LHCN-M2 (cell line): Measurements from ENCODE around the gene CWC22. TPM values are rescaled to one million over a fixed set of nuclear protein-coding genes. Genes with fewer than 3 reads are reported as not detected.
"Not testable (repeated sequence)": the region's sequence is repeated elsewhere in the genome, so short reads cannot be mapped to it uniquely, and the experiment has no call there.

Experiments
- DNase-seq: peaks from one replicate; pipeline ENCODE4 v3.0.0-alpha.2; 2012; ENCODE audit warnings: low read depth
- total RNA-seq: library from RNA; depleted of rRNA; stranded (reverse); fragments of >200 nt; gene quantifications from 2 replicates; pipeline ENCODE4 v1.2.3, GENCODE V29; 2014

The CWC22 gene
- total RNA-seq, 1 experiment from 2014 or later: 16.8 TPM

- DNase-seq: no peak
These were observed 54.4 kb downstream of the CWC22 start for GRCh38 chr2:179952658-179953057.

GRCh38 chr2:179951680-179952079 lies 55.4 kb downstream of the CWC22 start:
- no peak for DNase-seq

DNA sequence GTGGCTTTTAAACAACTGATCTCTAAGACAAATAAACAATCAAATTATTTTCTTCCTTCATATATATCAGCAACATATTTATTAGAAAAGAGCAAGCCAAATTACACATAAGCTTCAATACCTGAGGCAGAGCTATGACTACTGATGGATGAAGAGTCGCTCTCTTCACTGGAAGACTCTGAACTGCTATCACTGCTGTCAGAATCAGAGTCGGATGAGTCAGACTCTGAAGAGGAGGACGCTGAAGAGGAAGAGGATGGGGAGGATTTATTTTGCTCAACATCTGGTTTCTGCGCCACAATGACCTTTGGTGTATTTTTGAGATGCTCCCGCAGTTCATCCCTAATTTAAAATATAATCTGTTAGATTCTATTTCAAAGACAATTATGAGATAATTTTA lies 56.7 kb downstream of the CWC22 start:
- DNase-seq: no peak

- DNase-seq: no peak
These were observed 57.7 kb downstream of the CWC22 start for GRCh38 chr2:179949438-179949837.

- no peak for DNase-seq
These were observed 59.0 kb downstream of the CWC22 start for GRCh38 chr2:179948058-179948457.

DNA sequence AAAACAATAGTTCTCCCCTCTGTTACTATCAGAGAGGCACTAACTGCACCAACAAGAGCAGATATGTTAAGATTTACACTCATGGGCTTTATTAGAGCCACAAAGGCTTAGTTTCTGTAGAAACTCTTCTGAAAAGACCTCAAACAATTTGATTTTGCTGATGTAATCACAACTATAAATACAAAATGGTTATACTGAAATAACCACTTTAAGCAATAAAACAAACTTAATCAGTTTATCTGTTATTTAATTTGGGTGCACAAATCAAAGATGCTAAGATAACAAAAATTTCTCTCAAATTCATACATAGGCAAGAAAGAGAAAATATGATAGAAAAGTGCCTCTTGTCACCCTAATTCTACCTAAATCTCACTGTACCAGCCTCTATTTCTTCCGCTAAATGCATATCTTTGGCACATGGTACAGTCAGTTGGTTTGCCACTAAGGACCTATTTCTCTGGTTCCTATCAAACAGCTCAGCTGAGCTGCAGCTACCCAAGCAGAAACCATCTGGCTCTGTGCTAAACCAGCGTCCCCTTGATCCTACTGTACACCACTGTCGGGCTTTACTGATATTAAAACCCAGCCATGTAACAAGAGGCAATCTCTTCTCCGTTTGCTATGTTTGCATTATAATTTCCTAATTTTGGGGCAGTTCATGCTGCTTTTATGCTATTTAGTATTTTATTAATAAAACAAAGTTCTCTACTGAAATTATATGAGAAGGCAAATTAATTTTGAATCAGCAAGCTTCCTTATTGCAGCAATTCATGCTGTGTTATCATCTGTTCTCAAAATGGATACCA lies 60.1 kb downstream of the CWC22 start:
- DNase-seq: no peak

DNA sequence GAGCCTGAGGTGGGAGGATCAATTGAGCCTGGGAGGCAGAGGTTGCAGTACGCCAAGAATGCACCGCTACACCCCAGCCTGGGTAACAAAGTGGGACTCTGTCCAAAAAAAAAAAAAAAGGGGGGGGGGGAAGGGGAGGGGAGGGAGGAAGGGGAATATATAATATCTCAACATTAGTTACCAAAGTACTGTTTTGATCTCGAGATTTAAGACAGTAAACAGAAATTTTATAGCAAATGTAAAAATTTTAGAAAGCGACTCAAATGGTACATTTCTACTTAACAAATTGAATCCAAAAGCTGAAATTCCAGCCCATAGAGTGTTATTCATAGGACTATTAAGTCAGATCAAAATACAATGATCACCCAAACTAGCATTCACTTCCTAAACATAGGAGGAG lies 60.8 kb downstream of the CWC22 start:
- no peak for DNase-seq

- DNase-seq: no peak
These were observed 67.8 kb downstream of the CWC22 start for GRCh38 chr2:179939259-179939658.

GRCh38 chr2:179938026-179938425 lies 69.1 kb downstream of the CWC22 start:
- peak; percentile 53 for DNase-seq

DNA sequence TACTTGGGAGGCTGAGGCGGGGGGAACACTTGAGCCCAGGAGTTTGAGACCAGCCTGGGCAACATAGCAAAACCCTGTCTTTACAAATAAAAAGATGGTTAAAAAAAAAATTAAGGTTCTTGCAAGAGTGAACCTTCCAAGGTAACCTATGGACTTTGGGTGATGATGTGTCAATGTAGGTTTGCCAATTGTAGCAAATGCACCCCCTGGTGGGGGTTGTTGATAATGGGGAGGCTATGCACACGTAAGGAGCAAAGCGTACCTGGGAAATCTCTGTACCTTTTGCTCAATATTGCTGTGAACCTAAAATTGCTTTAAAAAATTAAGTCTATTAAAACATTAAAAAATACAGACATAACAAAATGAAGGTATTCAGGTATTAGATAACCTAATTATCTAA lies 70.4 kb downstream of the CWC22 start:
- DNase-seq: no peak

DNA sequence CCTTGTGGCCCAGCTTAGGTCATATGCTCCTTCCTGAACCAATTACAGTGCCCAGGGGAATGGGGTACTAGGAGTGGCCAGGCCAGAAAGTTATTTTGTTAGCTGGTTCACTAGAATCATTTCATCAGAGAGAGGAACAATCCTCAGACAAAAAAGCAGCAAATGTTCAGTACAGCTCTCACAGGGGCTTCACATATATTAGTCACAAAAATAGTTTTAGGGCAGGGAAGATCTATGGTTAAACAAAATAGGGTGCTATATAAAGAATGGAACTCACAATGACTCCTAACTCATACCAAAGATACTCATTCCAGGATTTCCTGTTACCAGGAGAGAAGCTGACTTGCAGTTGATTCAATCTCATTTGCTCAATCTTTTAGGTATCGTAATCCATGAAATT lies 71.0 kb downstream of the CWC22 start:
- no peak for DNase-seq

DNA sequence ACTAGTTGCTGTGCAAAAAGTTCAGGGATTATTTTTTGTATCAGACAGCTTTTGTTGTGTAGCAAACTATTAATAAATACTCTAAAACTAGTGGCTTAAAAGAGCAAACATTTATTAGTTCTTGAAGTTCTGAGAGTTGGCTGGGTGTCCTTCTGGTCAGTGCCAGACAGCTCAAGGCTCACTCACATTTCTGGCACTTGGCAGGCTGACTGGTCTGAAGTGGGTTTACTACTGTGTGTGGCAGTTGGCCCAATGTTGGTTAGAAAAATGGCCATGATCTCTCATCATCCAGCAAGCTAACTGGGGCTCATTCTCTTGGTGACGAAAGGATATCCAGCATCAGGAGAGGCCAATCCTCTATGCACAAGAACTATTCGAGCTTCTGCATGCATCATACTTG lies 74.3 kb downstream of the CWC22 start:
- DNase-seq: no peak

DNA sequence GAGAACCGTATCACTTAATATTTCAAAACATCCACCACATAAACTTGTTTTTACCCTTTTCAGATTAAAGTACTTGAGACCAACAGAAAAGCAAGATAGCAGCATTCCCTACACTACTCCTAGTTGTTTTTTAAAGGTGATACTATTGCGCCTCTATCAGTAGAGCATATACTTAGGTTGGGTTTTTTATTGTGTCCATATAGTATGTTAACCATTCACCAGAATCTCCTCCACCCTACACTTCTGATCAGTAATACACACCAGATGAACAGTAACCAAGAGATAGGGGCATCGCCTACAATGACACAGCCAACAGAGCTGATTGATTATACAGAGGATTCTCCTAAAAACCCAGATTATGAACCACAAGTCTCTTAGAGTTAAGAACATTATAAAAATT lies 75.6 kb downstream of the CWC22 start:
- DNase-seq: no peak

DNA sequence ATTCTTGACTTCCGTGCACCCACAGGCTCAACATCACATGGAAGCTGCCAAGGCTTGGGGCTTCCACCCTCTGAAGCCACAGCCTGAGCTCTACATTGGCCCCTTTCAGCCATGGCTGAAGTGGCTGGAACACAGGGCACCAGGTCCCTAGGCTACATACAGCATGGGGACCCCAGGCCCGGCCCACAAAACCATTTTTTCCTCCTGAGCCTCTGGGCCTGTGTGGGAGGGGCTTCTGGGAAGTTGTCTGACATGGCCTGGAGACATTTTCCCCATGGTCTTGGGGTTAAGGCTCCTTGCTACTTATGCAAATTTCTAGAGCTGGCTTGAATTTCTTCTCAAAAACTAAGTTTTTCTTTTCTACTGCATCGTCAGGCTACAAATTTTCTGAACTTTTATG lies 77.1 kb downstream of the CWC22 start:
- DNase-seq: not testable (repeated sequence)

DNA sequence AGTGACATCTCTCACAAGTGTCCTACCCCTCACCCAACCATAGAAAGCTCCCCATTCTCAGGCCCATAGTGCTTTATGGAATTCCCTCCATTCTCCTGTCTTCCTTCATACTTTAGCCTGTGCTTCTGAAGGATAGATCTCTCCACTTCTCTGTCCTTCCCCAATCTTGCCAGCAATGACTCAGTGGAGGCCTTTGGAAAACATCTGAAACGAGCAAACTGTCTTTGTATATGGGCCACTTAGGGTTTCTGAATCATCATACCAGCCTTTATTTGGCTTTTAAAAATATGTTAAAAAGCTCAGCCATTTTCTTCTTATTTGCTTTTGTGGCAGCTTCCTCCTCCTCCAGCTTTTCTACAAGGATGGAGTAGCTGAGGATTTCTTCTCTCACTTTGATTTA lies 80.1 kb downstream of the CWC22 start:
- no peak for DNase-seq

DNA sequence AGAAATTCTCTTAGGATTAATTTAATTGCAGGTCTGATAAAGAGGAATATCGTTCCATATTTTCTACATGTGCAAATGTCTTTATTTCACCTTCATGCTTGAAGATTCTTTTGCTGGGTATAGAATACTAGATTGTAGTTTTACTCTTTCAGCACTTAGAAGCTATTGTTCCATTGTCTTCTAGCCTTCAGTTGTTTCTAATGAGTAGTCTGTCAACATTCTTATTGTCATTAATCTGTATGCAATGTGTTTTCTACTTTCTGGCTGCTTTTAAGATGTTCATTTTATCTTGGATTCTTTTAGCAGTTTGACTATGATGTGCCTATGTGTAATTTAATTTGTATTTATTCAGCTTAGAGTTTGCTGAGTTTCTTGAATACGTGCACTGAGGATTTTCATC lies 81.4 kb downstream of the CWC22 start:
- DNase-seq: no peak

- DNase-seq: peak; percentile 26
These were observed 89.8 kb downstream of the CWC22 start for GRCh38 chr2:179917272-179917671.

DNA sequence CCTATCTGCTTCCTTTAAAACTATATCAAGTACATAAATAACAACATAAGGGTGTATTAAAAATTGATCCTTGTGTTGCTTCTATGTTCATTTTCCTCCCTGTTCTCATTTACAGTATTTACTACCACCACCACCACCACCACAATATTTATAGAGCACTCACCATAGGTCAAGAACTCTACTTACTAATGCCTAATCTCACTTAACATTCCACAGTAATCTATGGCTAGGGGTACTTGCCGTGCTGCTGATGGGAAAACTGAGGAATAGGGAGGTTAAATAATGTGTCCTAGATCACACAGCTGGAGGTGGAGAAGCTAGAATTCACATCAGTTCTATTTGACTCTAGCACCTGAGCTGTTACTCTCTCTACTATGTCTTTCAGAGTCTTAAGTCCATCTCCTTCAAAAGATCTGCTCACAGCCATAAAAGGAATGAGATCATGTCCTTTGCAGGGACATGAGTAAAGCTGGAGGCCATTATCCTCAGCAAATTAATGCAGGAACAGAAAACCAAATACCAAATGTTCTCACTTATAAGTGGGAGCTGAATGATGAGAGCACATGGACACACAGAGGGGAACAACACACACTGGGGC lies 91.6 kb downstream of the CWC22 start:
- DNase-seq: no peak

- no peak for DNase-seq
These were observed 93.3 kb downstream of the CWC22 start for GRCh38 chr2:179913809-179914208.

- no peak for DNase-seq
These were observed 95.5 kb downstream of the CWC22 start for GRCh38 chr2:179911569-179911968.

GRCh38 chr2:179910735-179911113 lies 96.4 kb downstream of the CWC22 start:
- no peak for DNase-seq

- DNase-seq: no peak
These were observed 97.0 kb downstream of the CWC22 start for GRCh38 chr2:179909845-179910734.
